GM19025 (cell line): ENCODE measurements around the gene ANKRD60.
A peak's percentile ranks its signal among the peaks of the same experiment; 100 is the strongest.

Experiments
- ATAC-seq: cut with Tn5 transposase; IDR thresholded peaks from one replicate; pipeline ENCODE4 v1.9.1; 2021; ENCODE audit warnings: mild to moderate bottlenecking, low read depth, moderate library complexity; ENCODE audit not compliant: unreplicated experiment

ANKRD60 gene

DNA sequence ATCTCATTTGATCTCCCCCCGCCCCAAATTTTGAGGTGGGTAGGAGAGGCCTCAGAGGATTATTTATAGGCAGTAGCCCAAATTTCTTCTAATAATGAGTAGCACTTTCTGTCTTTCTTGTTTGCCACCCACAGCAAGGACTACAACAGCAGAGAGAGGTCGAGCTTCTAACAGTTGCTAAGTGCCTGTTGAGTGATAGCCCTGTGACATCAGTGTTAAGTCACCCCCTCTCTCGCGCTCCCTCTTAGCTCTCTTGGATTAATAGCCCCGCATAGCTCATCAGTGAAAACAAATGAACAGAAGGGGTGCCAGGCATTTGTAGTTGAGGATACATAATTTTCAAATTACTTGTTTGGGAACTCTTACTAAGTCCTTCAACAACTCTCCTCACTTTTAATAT lies 3.5 kb downstream of the ANKRD60 start:
- no peak for ATAC-seq

DNA sequence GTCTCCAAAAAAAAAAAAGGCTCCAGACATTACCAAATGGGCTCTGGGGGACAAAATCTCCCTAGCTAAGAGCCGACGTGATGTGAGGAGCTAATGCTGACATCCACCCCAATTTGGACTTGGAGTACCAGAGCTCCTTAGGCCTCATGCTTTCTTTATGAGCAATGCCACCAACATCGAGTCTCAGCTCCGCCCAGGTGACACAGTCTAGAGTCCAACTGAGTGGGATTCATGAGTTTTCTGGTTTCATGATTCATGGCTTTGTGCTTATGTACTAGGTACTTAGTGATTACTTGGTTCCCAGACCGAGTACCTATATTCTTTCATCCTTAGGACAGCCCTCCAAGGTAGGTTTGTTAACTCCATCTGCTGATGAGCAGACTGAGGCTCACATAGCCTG lies 4.4 kb downstream of the ANKRD60 start:
- ATAC-seq, result no peak

DNA sequence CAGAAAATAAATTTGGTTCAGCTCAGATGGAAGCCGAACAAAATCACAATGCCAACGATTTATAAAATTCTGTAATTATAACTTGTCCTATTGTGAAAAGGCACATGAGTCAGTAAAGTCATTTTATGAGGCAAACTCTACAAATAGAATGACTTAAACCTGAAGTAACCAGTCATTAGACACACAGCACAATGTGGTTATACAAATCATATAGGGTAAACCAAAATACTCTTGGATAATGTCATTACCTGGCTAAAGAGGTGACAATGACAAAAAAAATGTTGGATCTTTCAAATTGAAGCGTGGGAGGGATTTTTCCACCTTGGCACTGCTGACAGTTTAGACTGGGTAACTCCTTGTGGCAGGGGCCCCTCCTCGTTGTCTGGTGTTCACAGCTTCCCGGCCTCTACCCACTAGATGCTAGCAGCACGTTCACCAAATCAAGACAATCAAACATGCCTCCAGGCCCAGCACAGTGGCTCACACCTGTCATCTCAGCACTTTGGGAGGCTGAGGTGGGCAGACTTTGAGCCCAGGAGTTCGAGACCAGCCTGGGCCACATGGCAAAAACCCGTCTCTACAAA lies 5.0 kb downstream of the ANKRD60 start:
- no peak for ATAC-seq

DNA sequence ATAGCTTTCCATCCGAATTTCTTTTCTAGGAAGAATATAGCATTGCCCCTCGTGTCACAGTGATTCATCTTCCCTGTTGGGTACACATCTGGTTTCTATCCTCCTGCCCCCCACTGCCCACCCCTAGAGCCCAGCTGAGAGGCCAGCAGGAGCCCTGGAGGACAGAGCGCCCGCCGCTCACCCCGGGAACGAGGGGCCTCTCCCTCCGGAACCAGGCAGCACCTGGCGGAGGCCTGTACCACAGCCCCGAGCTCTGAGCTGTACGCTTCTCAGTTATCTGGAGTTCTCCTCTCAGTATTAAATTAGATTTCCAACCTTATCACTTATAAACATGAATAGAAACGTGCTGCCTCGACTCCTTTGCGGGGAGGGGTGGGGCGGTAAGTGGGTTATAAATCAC lies 6.0 kb downstream of the ANKRD60 start:
- ATAC-seq, result no peak

DNA sequence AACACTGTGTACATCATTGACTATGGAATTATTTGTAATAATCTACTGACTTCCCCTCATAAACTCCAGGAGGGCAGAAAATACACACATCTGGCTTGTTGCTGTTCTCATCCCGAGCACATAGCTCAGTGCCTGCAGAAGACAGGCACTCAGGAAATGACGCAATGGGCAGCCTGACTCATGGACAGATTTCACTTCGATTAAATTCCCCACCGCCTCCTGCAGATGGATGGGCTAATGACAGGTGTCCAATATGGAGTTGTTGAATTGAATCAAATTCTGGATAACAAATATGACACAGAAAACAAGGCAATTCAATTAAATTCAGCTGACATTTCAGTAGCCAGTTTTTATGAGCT lies 9.1 kb downstream of the ANKRD60 start:
- ATAC-seq, result no peak

DNA sequence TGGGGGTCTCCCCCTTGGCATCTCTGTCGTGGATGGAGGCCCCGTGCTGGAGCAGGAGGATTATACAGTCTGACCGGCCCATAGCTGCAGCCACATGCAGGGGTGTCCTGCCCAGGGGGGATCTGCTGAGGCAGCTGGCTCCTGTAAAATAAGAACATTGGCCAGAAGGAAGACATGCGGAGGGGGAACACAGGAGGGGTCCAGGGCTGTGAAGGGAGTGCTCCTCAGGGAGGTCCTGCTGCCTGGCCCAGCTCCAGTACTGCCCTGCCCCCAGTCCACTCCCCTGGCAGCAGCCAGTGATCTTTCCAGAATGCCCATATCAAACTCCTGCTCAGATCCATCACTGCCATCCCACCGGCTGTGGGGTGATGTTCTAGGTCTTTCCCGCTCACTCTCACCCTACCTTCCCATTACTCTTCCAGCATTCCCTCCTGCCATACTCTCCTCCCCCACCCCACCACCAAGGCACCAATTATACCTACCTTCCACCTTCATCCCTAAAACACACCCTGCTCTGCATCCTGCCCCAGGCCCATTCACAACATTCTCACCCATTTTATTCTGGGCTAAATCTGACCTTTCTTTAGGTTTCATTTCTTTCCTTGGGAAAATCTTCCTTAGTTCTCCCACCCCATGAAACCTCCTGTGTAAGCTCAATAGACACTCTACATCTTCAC lies 9.7 kb downstream of the ANKRD60 start:
- ATAC-seq, result no peak

DNA sequence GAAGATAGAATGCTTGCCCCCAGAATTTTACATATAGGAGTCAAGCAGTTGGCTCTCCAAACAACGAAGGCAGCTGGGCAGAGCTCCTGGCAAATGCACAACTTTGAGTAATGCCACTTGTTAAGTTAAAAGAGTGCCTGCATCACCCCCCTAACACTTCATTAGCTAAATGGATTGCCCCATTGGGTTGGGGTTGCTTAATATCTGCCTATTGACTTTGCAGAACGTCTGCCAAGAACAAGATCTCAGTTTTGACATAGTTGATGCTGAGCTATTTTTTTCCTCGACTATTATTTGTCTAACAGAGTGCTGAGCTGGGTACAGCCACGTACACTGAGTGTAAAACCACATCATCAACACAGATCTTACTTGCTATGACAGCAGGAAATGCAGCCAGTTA lies 12.1 kb downstream of the ANKRD60 start:
- ATAC-seq, result no peak

DNA sequence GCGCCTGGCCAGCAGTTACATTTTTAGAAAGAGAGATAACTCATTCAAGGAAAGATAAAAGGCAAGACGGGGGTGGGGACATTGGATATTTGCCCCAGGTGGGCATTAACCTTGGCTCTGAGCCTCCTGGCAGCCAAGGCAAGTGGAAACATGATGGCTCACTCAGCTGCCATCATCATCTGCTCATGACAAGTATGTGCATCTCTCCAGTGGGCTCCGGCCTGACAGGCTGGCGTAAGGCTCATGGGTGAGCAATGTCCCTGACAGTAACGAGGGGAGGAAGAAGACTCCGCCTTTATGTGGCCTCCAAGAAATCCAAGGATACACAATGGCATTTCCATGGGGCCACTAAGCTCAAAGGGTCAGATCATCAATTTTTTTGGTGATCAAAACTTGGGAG lies 13.3 kb downstream of the ANKRD60 start:
- ATAC-seq, result no peak

DNA sequence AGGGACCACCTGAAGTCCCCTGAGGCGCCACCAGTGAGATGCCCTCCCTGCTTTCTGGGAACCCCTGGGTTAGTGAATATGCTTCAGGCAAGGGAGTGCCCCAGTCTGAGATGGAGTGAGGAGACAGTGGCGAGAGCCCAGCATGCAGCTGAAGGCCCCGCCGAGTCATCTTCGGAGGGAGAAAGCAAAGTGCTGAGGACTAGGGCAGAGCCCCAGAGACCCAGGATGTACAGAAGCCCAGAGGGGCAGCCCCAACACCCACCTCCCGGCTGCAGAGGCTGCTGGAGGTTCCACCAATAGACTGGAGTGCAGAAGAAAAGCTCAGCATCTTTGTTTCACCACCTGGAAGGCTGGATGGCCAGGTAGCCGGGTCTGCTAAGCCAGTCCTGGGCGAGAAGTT lies 14.1 kb downstream of the ANKRD60 start:
- ATAC-seq, result no peak

DNA sequence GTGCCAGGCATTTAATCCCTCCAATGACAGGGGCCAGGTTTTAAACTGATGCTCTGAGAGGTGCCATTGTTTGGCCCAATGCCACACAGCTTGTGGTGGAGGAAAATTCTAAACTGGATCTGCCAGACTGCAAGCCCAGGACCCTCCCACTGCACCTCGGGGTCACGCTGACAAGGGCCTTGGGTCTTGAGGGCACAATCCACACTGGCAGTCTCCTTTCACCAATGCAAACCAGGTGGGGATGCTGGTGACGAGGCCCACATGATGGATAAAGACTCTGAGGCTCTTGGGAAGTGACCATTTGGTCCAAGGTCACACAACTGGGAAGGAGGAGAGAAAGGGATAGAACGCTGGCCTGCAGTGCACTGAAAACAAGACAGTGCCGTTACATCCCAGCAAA lies 14.7 kb downstream of the ANKRD60 start:
- ATAC-seq, result no peak

DNA sequence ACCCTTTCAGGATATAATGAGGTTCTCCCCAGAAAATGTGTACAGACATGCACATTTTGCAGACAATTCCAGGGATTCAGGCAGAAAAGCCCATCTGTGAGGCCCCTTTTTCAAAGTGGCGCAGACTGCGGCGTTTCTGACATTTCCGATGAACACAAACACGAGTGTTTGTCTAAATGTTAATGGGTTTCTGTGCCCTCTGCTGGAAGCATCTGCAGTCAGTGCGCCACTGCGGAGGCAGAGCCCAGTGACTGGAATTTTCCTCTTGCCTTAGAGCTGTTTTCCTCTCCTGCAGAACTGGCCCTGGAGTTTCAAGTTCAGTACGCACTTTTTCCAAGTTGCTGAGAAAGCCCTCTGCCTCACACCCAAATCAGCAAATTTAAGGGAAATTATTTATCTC lies 15.3 kb downstream of the ANKRD60 start:
- ATAC-seq, result no peak

DNA sequence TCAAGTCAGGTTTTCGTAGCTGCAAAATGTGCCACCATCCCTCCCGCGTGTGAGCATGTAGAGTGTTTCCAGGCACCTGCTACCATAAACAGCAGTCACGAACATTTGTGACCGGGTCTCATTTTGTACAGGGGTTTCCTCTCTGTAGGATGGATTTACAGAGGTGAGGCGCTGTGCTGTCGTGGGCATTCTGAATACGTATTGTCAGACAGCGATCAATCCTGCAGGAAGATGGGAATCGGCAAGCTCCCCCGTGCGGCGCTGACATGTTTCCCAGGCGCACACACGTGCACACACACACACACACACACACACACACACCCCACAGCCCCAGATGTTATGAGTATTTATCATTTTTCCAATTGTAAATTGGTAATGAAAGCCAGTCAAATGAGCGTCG lies 15.8 kb downstream of the ANKRD60 start:
- no peak for ATAC-seq

DNA sequence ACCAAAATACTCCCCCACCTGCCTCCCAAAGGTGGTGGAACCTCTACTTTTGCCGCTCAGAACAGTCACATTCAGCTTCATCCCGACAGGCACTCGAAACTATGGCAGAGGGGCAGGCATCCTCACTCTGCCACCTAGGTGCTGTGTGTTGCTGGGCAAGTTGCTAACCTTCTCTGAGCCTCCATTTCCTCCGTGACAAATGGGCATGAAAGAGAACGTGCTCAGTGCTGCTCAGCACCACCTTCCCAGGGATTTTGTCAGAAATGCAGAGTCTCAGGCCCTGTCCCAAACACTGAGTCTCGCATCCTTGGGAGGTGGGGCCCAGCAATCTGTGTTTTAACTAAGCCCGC lies 18.1 kb downstream of the ANKRD60 start:
- no peak for ATAC-seq

DNA sequence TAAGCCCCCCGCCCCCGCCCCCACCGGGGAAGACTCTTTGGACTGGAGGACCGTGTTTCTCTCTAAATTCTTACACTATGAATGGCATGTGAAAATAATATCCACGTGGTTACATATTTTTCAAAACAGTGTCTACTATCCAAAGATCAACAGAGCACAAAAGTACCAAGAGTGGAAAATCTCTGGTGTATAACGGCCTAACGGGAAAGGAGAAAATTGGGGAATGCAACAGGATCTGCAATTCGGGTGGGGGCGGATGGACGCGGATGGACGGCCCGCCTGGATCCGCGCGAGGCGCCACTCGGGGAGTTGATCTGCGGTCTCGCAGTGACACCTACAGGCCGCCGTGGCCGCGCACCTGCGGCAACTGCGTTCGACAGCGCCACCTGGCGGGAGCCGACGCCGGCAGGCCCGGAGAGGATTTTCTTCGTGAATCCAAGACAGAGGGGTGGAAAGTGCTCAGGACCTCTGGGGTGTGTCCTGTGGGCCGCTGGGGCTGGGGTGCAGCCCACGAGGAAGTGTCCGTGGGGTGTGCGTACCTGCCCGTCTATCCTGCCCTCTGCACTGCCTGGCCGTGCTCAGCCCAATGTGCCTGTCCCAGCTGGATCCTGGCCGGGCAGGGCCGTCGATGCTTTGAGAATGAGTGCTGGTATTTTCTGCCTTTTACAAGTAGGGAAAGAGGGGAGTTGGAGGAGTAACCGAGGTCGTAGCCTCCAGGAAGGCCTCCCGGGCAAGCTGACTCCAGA lies 18.6 kb downstream of the ANKRD60 start:
- ATAC-seq, result peak; percentile 73

DNA sequence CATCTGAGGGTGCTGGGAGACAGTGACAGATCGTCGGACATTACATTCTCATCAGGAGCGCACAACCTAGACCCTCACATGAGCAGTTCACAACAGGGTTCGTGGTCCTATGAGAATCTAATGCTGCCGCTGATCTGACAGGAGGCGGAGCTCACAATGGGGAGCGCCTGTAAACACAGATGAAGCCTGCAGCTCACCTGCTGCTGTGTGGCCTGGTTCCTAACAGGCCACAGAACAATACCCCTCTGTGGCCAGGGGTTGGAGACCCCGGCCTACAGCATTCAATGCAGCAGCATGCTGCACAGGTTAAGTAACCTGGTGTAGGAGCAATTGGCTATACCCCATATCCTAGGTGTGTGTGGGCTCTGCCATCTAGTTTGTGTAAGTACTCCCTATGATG lies 19.5 kb downstream of the ANKRD60 start:
- no peak for ATAC-seq

DNA sequence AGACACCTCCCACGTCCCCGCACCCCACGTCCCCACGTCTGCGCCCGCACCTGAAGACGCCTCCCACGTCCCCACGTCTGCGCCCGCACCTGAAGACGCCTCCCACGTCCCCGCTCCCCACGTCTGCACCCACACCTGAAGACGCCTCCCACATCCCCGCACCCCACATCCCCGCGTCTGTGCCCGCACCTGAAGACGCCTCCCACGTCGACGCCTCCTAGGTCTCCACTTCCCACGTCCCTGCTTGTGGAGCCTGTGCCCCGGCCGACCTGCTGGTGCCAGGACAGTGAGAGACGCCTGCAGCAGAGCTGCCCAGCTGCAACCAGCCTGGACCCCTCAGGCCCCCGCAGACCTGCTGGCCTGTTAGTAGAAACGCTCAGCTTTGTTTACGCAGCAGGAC lies 22.6 kb downstream of the ANKRD60 start:
- ATAC-seq, result no peak

DNA sequence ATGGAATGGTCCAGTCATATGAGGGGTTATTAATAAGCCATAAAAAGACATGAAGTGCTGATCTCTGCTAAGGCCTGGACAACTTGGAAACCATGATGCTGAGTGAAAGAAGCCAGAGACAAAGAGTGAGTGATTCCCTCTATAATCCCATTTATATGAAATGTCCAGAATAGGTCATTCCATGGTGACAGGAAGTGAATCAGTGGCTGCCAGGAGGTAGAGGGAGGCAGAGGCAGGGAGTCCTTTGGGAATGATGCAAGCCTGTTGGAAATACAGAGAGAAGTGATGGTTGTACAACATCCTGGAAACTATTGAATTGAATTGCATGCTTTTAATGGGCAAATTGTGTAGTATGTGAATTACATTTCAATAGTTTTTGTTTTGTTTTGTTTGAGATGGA lies 26.4 kb downstream of the ANKRD60 start:
- ATAC-seq, result no peak

DNA sequence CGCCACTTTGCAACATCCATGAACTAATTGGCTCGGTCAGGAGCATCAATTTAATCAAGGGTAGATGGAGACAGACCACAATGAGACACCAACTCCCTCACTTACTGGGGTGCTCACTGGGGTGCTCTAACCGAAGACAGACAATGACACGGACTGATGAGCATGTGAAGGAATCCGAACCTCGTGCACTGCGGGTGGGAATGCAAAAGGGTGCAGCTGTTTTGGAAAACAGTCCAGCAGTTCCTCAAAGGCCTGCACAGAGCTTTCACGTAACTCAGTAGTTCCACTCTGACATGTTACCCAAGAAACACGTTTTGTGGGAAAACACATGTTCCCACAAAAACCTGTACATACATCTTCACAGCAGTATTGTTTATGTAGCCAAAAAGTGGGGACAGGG lies 26.8 kb downstream of the ANKRD60 start:
- no peak for ATAC-seq

DNA sequence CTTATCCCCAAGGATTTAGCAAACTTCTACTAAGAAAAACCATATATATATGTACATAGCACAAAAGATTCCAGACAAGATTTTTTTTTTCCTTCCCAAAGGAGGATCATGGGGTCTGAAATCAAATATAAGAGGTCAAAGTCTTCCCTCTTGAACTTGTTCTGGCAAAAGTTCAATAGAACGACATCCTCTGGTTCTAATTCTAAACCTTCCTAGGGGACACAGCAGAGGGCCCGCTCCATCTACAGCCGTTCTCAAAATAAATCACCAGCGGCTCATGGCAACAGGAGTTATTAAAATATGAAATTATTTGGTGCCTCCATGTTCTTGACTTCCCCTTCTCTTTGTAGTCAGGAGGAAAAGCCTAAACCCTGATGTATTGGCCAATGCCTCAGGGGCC lies 29.0 kb downstream of the ANKRD60 start:
- no peak for ATAC-seq

DNA sequence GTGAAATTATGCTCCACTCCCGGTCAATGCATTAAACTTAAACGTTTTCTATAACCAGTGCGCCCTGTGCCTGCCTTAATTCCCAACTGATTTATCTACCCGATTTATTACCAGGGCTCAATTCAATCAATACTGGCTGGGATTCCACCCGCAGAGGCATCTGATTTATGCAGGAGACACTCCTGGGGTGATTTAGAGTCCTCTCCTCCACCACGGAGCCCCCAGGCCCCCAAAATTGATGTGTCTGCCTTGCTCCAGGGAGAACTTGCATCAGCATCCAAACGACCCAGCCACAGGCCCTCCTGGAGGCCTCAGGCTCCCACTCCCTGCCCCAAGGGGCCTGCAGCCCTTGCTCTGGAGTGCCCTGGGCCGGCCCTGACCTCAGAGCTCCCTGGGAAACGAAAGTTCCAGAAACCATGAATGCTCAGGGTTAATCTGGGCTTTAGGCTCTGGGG lies 29.5 kb downstream of the ANKRD60 start:
- no peak for ATAC-seq

DNA sequence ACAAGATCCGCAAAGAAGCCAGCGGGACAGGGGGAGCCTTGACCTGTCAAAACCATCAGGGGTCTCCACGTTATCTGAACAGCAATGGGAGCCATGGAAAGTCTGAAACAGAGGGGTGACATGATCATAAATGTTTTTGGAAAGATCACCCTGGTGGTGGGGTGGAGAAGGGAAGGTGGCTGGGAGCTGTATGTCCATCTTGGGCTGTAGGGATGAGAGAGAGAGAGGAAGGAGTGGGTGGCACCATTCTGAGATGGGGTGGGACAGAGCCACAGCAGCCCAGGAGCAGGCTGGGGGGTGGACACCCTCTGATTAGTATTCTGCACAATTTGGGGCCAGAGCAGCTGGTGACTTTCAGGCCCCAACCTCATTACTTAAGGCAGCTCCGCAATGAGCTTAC lies 30.1 kb downstream of the ANKRD60 start:
- ATAC-seq, result no peak

DNA sequence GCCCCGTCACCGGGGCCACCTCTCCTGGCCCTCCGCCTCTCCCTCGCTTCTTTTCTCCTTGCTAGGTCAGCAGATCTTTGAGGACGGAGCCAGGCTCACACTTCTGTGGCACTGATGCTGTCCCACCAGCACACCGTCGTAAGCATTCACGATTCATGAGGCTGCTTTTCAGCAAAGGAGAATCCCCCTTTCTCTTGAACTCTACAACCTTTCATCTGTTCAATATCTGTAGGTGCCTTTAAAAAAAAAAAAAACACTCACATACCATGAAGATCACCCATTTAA lies 31.3 kb downstream of the ANKRD60 start:
- ATAC-seq, result no peak
